ENCODE measurements around the gene LMAN1L. TPM values are rescaled to one million over a fixed set of nuclear protein-coding genes. Genes with fewer than 3 reads are reported as not detected.
"Not testable (repeated sequence)": the region's sequence is repeated elsewhere in the genome, so short reads cannot be mapped to it uniquely, and the experiment has no call there.

The LMAN1L gene
- total RNA-seq, 1 donor from 2014 or later, result not detected

- H3K9me3 Mint-ChIP-seq (ENCODE audit: unreplicated experiment), result no peaks in the 10 kb centered on the region
- no peak for DNase-seq (ENCODE audit: low spot score)
- peaks cover 57% of the 10 kb centered on the region for H3K4me1 Mint-ChIP-seq (ENCODE audit: unreplicated experiment)
- no peak for TF ChIP-seq CTCF (IDR thresholded peaks at IDR 0.05; ENCODE audit: unreplicated experiment)
- peak overlapping the region; percentile 59 for H3K4me3 Mint-ChIP-seq (ENCODE audit: unreplicated experiment)
- peaks cover 4% of the 10 kb centered on the region for H3K36me3 Mint-ChIP-seq (ENCODE audit: low read depth, unreplicated experiment)
- H3K27ac Mint-ChIP-seq (ENCODE audit: unreplicated experiment), result no peak overlapping the region
- peaks cover 14% of the 10 kb centered on the region for H3K27me3 Mint-ChIP-seq (ENCODE audit: unreplicated experiment)
These were observed 27.2 kb upstream of the LMAN1L start for GRCh38 chr15:74785194-74786032.

GRCh38 chr15:74786081-74786480, 26.6 kb upstream of the LMAN1L start:
- not testable (repeated sequence) for H3K36me3 Mint-ChIP-seq (ENCODE audit: low read depth, unreplicated experiment); H3K27ac Mint-ChIP-seq (ENCODE audit: unreplicated experiment); DNase-seq (ENCODE audit: low spot score); H3K9me3 Mint-ChIP-seq (ENCODE audit: unreplicated experiment); H3K27me3 Mint-ChIP-seq (ENCODE audit: unreplicated experiment)
- Mint-ChIP-seq H3K4me3 (ENCODE audit: unreplicated experiment) (peak overlapping the region; percentile 59), H3K4me1 (ENCODE audit: unreplicated experiment) (peaks cover 50% of the 10 kb centered on the region)

GRCh38 chr15:74786551-74787165, 26.0 kb upstream of the LMAN1L start:
- Mint-ChIP-seq H3K4me1 (ENCODE audit: unreplicated experiment) (peaks cover 45% of the 10 kb centered on the region), H3K4me3 (ENCODE audit: unreplicated experiment) (no peak overlapping the region), H3K36me3 (ENCODE audit: low read depth, unreplicated experiment) (peaks cover 4% of the 10 kb centered on the region), H3K9me3 (ENCODE audit: unreplicated experiment) (no peaks in the 10 kb centered on the region), H3K27ac (ENCODE audit: unreplicated experiment) (no peak overlapping the region), H3K27me3 (ENCODE audit: unreplicated experiment) (peaks cover 2% of the 10 kb centered on the region)
- no peak for DNase-seq (ENCODE audit: low spot score)
- no peak for TF ChIP-seq CTCF (IDR thresholded peaks at IDR 0.05; ENCODE audit: unreplicated experiment)

- H3K27ac Mint-ChIP-seq (ENCODE audit: unreplicated experiment), result no peak overlapping the region
- DNase-seq (ENCODE audit: low spot score), result peak; percentile 68
These were observed 25.2 kb upstream of the LMAN1L start for GRCh38 chr15:74787251-74788041.

More at GRCh38 chr15:74787251-74788041, 25.2 kb upstream of the LMAN1L start:
- peaks cover 2% of the 10 kb centered on the region for H3K27me3 Mint-ChIP-seq (ENCODE audit: unreplicated experiment)
- H3K9me3 Mint-ChIP-seq (ENCODE audit: unreplicated experiment), result no peaks in the 10 kb centered on the region
- peaks cover 48% of the 10 kb centered on the region for H3K4me1 Mint-ChIP-seq (ENCODE audit: unreplicated experiment)
- H3K4me3 Mint-ChIP-seq (ENCODE audit: unreplicated experiment), result peak overlapping the region; percentile 65
- H3K36me3 Mint-ChIP-seq (ENCODE audit: low read depth, unreplicated experiment), result peaks cover 4% of the 10 kb centered on the region
- TF ChIP-seq CTCF (IDR thresholded peaks at IDR 0.05; ENCODE audit: unreplicated experiment), result no peak

Data from endothelial cell (in vitro differentiated cells).